OCI-LY1 (cell line): ENCODE measurements around the gene SPATA32.

Experiments
- EZH2 ChIP-seq: fragments of 200-600 bp; sonication (generic), shearing (Covaris generic); IDR thresholded peaks from 2 replicates; pipeline ENCODE4 v1.8.0; 2017; ENCODE audit warnings: borderline replicate concordance, mixed run types, mild to moderate bottlenecking, antibody characterized with exemption, low read length, moderate library complexity, mixed read lengths
- TF ChIP-seq, protein P1 (sequence below): fragments of 200-600 bp; sonication (generic), shearing (Covaris generic); IDR thresholded peaks from 2 replicates; pipeline ENCODE4 v1.5.1; 2017; ENCODE audit warnings: mild to moderate bottlenecking, antibody characterized with exemption, low read length, moderate library complexity, mixed read lengths

DNA sequence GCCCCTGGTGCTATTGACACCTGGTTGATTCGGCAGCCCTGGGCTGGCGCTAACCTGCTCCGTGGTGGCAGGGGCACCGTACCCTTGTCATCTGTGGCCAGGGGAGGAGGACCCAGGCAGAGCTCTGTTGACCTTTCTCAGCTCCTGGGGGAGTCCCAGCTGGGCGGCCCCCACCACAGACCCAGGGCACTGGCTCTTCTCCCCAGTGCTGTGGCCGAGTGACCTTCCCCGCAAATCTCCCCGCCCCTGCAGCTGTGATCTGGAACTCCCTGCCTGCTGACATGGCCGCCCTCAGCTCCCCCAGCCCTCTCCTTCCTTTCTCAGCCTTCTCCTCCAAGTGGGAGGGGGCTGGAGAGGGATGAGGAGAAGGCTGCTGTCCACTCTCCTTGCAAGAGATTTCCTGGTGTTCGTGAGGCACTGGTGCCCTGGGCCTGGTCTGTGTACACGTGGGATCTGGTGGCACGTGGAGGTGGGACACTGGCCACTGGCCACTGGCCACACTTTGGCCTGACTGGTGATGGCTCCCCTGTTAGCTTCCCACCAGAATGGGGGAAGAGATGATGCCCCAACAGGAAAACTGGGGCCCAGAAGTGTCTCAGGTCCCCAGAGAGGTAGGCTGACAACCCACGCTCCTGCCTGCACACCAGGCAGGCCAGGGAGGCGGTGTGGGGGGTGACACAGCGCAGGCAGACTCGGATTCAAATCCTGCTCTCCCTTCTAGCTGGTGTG is 32.0 kb downstream of the SPATA32 start:
- TF ChIP-seq, protein P1, sequence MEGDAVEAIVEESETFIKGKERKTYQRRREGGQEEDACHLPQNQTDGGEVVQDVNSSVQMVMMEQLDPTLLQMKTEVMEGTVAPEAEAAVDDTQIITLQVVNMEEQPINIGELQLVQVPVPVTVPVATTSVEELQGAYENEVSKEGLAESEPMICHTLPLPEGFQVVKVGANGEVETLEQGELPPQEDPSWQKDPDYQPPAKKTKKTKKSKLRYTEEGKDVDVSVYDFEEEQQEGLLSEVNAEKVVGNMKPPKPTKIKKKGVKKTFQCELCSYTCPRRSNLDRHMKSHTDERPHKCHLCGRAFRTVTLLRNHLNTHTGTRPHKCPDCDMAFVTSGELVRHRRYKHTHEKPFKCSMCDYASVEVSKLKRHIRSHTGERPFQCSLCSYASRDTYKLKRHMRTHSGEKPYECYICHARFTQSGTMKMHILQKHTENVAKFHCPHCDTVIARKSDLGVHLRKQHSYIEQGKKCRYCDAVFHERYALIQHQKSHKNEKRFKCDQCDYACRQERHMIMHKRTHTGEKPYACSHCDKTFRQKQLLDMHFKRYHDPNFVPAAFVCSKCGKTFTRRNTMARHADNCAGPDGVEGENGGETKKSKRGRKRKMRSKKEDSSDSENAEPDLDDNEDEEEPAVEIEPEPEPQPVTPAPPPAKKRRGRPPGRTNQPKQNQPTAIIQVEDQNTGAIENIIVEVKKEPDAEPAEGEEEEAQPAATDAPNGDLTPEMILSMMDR: no peak
- no peak for TF ChIP-seq EZH2
